Right hindlimb (tissue), 1 donor: ENCODE data around the gene DIAPH3.

ENCODE experiments used
- DNase-seq: peaks from one replicate; pipeline ENCODE4 v3.0.0-alpha.2; 2018

DIAPH3 gene

GRCh38 chr13:59931621-59932020 is 232.1 kb downstream of the DIAPH3 start:
- DNase-seq, result no peak

GRCh38 chr13:59924256-59924655 is 239.5 kb downstream of the DIAPH3 start:
- DNase-seq, result no peak

DNA sequence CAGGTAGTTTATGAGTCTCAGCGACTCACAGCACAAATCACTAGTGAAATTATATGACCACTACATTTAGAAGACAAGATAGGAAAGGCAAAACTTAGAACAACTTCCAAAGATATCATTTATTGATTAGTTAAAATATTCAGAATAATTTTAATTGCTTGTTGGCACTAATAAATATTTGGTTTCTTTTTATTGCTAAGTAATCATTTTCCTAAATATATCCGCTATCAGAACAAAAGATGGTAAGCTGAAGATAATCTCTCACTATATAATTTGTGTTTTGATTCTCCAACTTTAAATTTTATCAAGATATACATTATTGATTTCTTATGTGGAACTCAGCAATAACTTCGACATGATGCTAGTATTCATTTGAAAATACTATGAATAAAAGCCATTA is 248.5 kb downstream of the DIAPH3 start:
- DNase-seq, result no peak

GRCh38 chr13:59914556-59914955 is 249.2 kb downstream of the DIAPH3 start:
- no peak for DNase-seq

DNA sequence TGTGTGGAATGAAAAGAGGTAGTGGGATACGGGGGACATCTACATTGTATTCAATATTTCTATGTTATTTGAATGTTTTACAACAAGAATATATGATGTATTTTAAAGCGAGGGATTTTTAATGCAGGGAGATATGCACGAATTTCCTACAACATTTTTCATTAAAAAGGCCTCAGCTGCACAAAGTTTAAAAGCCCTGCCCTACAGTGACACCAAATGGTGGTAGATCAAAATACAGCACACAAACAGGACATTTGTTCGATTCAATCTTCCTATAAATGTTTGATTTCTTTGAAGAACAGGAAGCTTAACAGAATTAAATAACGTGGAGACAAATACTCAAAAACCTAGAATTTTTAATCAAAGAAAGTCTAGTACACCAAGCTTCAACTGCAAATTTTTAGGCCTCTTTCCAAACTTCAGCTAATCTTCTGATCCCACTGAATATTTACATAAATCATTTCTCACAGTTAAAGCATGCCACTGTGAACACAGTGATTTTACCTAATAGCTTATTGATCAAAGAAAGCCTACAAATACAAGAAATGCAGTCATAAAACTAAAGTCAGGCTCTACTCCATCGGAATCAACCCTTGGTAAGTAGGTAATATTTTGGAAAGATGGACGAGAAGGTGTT is 257.2 kb downstream of the DIAPH3 start:
- peak; percentile 25 for DNase-seq

DNA sequence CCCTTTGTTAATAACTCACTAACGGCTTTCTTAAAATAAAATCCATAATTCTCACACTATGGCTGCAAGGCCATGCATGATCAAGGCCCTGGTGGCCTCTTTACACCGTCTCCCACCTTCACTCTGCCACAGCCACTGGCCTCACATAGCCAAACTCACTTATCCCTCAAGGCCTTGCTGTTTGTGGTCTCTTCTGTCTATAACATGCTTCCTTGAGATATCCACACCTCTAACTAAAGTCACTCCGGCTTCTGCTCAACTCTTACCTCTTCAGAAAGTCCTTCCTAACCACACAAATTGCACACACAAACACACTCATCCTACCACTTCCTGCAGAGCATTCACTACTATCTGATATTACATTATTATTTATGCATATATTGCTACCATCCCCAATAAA is 262.5 kb downstream of the DIAPH3 start:
- DNase-seq, result no peak

- no peak for DNase-seq
Observed at GRCh38 chr13:59898066-59898465, 265.7 kb downstream of the DIAPH3 start.

DNA sequence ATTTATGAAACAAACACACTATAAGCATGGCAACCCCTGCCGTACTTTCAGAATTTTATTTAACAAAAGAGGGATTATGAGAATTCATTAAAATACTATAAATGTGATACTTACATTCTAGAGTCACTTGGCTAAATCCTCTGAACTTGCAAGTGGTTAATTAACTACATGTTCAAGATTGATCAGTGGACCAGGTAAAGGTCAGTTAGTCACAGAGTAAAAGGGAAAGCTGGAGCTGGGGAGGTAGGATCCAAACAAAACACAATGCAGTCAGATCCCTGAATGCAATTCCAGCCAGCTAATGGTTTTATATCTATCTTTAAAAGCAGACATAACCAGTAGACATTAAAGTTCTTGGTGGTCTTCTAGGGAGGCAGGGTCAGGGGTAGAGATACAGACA is 270.5 kb downstream of the DIAPH3 start:
- no peak for DNase-seq

GRCh38 chr13:59891053-59891452 is 272.7 kb downstream of the DIAPH3 start:
- DNase-seq, result no peak

GRCh38 chr13:59890054-59890453 is 273.7 kb downstream of the DIAPH3 start:
- DNase-seq, result no peak

DNA sequence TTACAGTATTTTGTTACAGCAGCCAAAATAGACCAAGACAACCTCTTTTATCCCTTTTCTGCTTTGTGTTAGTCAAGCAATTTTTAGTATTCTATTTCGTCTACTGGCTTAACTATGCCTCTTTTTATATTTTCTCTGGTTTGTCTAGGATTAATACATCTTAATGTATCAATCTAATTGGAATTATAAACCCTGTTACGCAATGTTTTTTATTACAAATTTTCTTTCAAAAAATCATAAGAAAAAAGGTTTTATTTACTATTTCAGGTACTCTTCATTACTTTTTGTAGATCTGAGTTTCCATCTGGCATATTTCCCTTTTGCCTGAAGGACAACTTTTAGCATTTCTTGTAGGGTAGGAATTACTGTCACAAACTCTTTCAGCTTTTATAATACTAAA is 275.3 kb downstream of the DIAPH3 start:
- DNase-seq, result no peak

- DNase-seq, result no peak
Observed at GRCh38 chr13:59885076-59885475, 278.7 kb downstream of the DIAPH3 start.

DNA sequence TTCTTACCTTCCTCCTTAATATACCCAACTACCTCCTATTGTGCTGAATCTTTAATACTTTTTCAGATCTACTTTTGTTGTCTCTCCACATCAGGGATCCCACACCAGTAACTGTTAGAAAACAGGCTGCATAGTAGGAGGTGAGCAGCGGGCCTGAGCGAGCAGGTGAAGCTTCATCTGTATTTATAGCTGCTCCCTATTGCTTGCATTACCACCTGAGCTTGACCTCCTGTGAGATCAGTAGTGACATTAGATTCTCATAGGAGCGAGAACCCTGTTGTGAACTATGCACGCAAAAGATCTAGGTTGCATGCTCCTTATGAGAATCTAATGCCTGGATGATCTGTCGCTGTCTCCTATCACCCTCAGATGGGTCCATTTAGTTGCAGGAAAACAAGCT is 279.8 kb downstream of the DIAPH3 start:
- no peak for DNase-seq

DNA sequence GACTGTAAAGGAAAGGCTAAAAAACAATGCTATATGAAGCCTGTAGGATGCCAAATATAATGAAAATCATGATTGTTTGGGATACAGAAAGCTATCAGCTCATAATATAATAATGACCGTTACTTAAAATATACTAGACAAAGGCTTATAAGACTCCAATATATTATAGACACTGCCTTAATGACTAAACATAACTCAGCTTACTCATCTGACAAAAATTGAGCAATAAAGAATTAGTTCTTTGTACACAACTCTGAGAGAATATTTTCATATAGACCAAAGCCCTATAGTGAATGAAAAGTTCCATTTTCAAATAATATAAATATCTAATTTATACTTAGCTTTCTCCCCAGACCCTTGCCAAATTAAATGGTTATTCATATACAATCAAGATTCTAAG is 283.3 kb downstream of the DIAPH3 start:
- no peak for DNase-seq

- DNase-seq, result no peak
Observed at GRCh38 chr13:59879281-59879680, 284.4 kb downstream of the DIAPH3 start.

DNA sequence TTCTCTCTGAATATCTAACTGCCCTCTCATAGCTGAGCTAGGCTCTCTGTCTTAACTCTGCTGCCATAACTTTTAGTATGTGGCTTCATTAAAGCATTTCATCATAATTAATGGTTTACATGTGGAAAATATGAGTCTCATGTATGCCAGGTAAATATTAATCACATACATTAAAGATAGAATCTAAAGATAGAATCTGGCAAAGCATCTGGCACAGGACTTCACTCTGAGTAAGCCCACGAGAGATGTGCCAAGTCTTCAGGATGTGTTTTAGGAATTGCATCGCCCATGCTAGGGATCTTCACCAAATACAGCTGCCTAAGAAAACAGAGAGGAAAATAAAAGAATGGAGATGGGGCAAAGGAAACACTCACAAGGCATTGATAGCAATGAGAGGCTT is 285.8 kb downstream of the DIAPH3 start:
- DNase-seq, result no peak

DNA sequence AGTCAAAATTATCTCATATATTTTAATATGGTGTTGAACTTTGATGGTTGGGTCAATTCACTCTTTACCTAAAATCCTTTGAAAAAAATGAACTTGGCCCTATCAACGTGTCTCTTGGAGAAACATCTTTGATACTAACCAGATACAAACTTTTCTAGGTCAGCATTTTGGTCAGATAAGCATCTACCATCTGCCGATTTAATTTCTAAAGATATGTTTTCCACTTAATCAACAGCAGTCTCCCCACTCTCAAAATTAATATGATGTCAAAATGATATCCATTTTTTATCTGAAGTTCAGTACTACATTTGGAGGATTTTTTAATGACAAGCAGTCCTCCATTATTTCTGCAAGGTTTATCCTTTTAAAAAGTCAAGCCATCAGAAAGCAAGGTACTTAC is 288.8 kb downstream of the DIAPH3 start:
- DNase-seq, result no peak

DNA sequence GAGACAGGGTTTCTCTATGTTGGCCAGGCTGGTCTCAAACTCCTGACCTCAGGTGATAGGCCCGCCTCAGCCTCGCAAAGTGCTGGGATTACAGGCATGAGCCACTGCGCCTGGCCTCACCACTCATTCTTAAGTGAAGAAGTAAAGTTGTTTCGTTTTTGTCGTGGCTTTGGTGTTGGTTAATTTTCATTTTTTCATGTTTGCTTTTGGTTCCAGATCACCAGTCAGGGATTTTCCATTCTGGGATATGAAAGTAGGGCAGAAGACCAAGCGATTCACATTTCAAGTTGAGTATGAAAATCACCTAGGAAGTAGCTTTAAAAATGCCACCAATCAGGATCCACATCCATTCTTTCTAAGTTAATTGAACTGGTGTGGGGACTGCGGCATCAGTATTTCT is 289.9 kb downstream of the DIAPH3 start:
- no peak for DNase-seq

DNA sequence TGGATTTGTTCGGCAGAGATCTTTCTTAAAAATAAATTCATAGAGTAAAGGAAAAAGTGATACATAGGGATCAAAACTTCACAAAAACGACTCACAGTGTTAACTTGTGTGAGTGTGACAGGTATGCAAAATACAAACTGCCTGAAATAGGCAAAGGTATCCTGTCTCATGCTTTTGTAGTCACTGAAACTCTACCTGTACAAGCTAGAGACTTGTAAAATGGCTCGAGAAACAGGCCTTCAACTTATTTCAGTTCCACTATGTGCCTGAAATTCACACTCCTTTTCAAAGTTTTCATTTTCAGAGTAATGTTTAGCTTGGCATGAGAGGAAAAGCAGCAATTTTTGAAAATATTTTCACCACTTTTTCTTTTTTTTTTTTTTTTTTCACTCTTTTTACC is 290.4 kb downstream of the DIAPH3 start:
- DNase-seq, result no peak

DNA sequence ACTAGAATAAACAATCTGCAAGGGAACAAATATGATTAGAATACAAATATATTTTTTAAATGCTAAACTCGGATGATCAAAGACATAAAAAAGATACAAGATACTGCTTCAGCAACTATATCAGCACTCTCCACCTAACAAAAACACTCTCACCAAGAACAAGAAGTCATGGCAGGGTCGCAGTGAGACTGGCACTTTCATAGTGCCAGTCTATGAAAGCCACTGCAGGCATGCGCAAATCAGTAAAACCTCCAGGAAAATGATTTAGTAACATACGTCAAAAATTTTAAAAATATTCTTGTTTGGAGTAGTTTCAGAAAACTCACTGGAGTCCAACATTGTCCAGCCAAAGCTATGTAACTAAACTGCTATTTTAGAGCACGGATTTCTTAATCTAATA is 295.9 kb downstream of the DIAPH3 start:
- DNase-seq, result no peak

DNA sequence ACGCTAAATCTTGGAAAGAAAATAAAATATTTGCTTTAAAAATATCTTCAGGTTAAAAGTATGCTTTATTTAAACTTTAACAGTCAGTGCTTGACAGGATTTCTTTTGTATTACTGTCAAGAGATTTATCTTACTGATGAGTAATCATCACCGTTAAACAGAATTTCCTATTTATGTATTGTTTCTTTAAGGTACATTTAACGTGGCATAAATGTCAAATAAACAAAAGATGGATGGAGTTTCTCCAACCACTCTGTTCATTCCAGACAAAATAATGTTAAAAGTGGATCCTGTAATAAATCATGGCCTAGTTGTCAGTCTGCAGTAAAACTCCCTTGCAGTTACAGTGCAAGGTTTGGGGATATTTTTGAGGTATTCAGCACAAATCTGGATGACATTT is 298.3 kb downstream of the DIAPH3 start:
- no peak for DNase-seq

- no peak for DNase-seq
Observed at GRCh38 chr13:59863621-59864020, 300.1 kb downstream of the DIAPH3 start.

- no peak for DNase-seq
Observed at GRCh38 chr13:59861676-59862075, 302.1 kb downstream of the DIAPH3 start.

DNA sequence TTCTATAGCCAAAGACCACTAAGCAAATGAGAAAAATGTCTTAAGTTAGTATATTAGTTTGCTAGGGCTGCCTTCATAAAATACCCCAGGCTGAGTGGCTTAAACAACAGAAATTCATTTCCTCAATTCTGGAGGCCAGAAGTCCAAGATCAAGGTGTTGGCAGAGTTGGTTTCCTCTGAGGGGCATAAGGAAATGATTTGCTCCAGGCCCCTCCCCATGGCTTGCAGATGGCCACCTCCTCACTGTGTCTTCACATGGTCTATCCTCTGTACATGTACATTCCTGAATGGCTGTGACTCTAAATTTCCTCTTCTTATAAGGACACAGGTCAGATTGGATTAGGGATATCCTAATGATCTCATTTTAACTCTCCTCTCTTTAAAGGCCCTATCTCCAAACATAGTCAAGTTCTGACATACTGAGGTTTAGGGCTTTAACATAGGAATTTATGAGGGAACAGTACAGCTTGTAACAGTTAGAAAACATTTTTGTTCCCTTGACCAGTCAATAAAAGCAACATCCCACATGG is 307.4 kb downstream of the DIAPH3 start:
- no peak for DNase-seq

GRCh38 chr13:59846845-59847620 is 316.7 kb downstream of the DIAPH3 start:
- no peak for DNase-seq
